ENCODE results near the gene SLC50A1. TPM values are rescaled to one million over a fixed set of nuclear protein-coding genes. Genes with fewer than 3 reads are reported as not detected.
A peak's percentile ranks its signal among the peaks of the same experiment; 100 is the strongest.

SLC50A1 gene
- total and polyA plus RNA-seq, 12 donors, result 5.5 to 33.7 (median 8.2) TPM

GRCh38 chr1:155166051-155166470 lies 30.4 kb downstream of the SLC50A1 start:
- Histone ChIP-seq H3K27ac (peak overlapping the region; percentile 63 to 90 (median 82)), H3K4me3 (peak overlapping the region in 4 of 10 donors; percentile 9 to 37 (median 28)), H3K9me3 (peaks cover 0 to 8% (median 0%) of the 10 kb centered on the region in 11 donors), H3K4me1 (peaks cover 8 to 33% (median 25%) of the 10 kb centered on the region in 9 donors), H3K27me3 (peaks cover 0 to 15% (median 0%) of the 10 kb centered on the region in 7 donors), H3K36me3 (peaks cover 0 to 26% (median 12%) of the 10 kb centered on the region in 9 donors)
- peak in 1 of 2 donors; percentile 54 for DNase-seq
- peak in 2 of 8 donors; percentile 1 to 6 for ATAC-seq
- 27 to 55% methylated on average over 8 of the region's 8 CpGs for WGBS, 2 donors
- no peak for TF ChIP-seq CTCF (IDR thresholded peaks at IDR 0.05)
- intact Hi-C loops (cut with DNase I), result loop anchor here in 9 of 10 donors (1.0 to 5.0 kb wide), 6 partner anchors 31 to 74 kb away; partner anchors contain the start of genes EFNA1 (in 3 of the 9) and SLC50A1 (in 1 of the 9)

DNA sequence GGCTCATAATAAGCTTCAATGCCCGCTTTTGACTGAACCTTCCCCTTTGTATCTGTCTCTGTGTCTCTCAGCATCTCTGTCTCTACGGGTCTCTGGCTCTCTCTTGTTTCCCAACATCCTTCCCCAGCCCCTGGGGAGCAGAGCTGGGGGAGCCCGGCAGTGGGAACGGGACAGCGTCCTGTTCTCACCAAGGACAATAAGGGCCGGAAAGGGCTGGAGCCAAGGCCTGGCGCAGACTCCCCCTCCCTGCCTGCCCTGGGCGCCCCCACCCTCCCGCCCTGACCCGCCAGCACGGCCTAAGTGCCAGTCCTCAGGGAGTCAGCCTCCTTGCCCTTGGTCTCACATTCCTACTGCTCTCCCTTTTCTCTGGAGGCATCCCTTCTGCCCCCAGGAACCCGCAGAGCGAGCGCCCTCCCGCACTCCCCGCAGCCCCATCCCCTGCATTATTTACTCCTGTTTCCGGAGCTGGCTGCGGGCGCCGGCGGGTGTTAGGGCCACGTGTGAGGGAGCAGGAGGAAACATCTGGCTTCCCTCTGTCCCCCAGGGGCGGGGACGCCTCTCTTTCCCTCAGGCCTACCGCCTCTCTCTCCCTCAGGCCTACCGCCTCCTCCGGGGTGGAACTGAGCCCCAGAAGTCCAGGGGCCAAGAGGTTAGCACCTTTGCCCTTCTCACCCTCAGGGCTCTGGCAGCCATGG lies 31.0 kb downstream of the SLC50A1 start:
- Histone ChIP-seq H3K4me3 (peak overlapping the region in 6 of 10 donors; percentile 2 to 37 (median 28)), H3K27ac (peak overlapping the region; percentile 63 to 90 (median 82))
- 22 to 31% methylated on average over 25 to 27 of the region's 27 CpGs for WGBS, 2 donors

GRCh38 chr1:155167166-155168104 lies 31.8 kb downstream of the SLC50A1 start:
- TF ChIP-seq CTCF (IDR thresholded peaks at IDR 0.05), result peak; percentile 83 to 97 (median 89)
- peak; percentile 65 to 87 (median 78) for ATAC-seq
- peak overlapping the region; percentile 63 to 90 (median 82) for H3K27ac ChIP-seq
- H3K36me3 ChIP-seq, result peaks cover 0 to 35% (median 12%) of the 10 kb centered on the region in 9 donors
- intact Hi-C loops (cut with DNase I), result loop anchor here in 8 of 10 donors (1.0 to 5.0 kb wide), 6 partner anchors 33 to 76 kb away; partner anchors contain the start of genes EFNA1 (in 3 of the 8) and SLC50A1 (in 1 of the 8)
- H3K4me3 ChIP-seq, result peak overlapping the region in 6 of 10 donors; percentile 2 to 37 (median 28)
- WGBS, 2 donors, result 3 to 4% methylated on average over 28 of the region's 28 CpGs
- peak; percentile 90 to 93 for DNase-seq
- H3K4me1 ChIP-seq, result peaks cover 11 to 44% (median 34%) of the 10 kb centered on the region in 9 donors
- peaks cover 0 to 8% (median 0%) of the 10 kb centered on the region in 11 donors for H3K9me3 ChIP-seq
- peaks cover 0 to 15% (median 0%) of the 10 kb centered on the region in 7 donors for H3K27me3 ChIP-seq

More for the DNA sequence above, 31.0 kb downstream of the SLC50A1 start:
- ATAC-seq, result peak; percentile 74 to 90 (median 83)
- DNase-seq, result peak; percentile 81 to 90
- H3K9me3 ChIP-seq, result peaks cover 0 to 8% (median 0%) of the 10 kb centered on the region in 11 donors
- no peak for TF ChIP-seq CTCF (IDR thresholded peaks at IDR 0.05)
- H3K4me1 ChIP-seq, result peaks cover 8 to 36% (median 26%) of the 10 kb centered on the region in 9 donors
- peaks cover 0 to 32% (median 12%) of the 10 kb centered on the region in 9 donors for H3K36me3 ChIP-seq
- intact Hi-C loops (cut with DNase I), result loop anchor here in 9 of 10 donors (1.0 to 5.0 kb wide), 7 partner anchors 32 to 75 kb away; partner anchors contain the start of genes EFNA1 (in 3 of the 9) and SLC50A1 (in 1 of the 9)
- peaks cover 0 to 15% (median 0%) of the 10 kb centered on the region in 7 donors for H3K27me3 ChIP-seq
